GM21447 (cell line): ENCODE measurements around the gene MARVELD1.
A peak's percentile ranks its signal among the peaks of the same experiment; 100 is the strongest.

ENCODE experiments used
- ATAC-seq: cut with Tn5 transposase; IDR thresholded peaks from one replicate; pipeline ENCODE4 v1.9.1; 2021; ENCODE audit not compliant: unreplicated experiment

The MARVELD1 gene

DNA sequence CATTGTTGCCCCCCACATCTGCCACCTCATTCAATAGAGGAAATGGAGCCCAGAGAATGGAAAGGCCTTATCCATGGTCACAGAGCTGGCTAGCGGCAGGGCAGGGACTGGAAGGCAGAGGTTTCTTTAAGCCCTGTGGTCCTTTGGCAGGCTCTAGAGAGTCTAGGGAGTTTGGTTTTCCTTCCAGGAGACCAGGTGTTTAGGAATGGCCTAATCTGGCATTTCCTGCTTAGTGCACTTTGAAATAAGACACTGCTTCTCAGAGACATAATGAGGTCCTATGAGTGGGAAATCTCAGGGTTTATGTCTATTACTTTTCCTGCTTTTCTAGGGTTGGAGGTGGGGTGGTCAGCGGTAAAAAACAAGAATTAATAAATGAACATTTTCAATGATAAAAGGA, 6.1 kb downstream of the MARVELD1 start:
- ATAC-seq: no peak

GRCh38 chr10:97721871-97722780, 8.6 kb downstream of the MARVELD1 start:
- ATAC-seq: no peak

GRCh38 chr10:97723001-97723400, 9.5 kb downstream of the MARVELD1 start:
- no peak for ATAC-seq

DNA sequence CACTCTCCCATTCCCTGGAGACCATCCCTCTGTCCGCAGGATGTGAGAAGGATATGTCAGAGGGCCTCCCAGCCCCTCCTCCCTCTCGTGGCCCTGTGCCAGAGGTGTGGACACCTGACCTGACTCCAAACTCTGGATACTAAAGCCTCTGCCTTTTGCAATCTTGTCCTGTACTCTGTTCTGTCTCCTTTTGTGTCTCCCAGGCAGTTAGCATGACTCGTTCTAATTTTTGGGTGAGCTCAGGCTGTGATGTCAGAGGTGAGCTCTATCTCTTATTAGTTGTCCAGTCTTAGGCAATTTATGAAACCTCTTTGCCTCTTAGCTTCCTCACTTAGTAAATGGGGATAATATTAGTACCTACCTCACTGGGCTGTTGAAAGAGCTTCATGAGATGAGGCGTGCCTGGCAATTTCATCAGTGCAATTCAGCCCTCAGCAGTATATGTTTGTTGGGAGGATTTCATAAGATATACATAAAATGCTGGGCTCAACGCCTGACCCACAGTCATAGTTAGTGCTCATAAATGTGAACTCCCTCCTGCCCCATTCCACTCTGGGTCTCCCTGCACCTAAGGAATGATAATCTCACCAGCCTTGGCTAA, 10.9 kb downstream of the MARVELD1 start:
- no peak for ATAC-seq

DNA sequence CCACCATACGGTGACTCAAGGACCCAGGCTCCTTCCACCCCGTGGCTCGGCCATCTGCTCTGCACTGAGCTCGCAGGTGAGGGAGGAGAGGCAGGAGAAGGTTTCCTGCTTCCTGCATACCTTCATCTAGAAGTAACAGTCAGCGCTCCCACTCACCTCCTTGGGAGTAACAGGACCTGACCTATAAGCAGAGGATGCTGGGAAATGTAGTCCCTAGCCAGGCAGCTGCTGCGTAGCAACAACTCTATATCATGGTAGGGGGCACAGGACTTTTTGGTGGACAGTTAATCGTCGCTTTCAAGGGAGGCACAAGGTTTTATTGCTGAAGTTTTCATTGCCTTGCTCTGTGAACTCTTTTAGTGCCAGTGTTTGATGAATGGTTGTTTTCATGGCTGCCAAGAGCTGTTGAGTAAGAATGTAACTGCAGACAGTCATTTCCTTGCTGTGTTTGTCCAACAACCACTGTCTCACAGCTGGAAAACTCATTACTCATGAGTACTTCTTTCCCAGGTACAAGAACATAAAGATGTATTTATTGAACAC, 13.2 kb downstream of the MARVELD1 start:
- no peak for ATAC-seq

GRCh38 chr10:97729014-97729413, 15.5 kb downstream of the MARVELD1 start:
- no peak for ATAC-seq

- ATAC-seq: no peak
Observed at GRCh38 chr10:97731346-97732051, 18.0 kb downstream of the MARVELD1 start.

DNA sequence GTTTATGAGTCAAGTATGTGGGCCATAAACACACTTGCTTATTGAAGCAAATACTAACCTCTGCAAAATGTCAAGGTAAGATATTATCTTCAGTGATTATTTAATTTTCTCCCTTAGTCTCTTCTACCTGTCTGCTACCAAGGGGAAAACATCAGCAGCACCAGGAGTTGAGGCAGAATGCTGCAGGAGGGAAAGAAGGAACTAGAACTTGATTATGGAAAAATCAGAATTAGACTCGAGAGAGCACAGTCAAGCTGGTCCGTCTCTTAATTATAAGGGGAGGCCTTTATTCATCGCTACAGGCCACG, 18.5 kb downstream of the MARVELD1 start:
- no peak for ATAC-seq

- no peak for ATAC-seq
Observed at GRCh38 chr10:97733256-97733655, 19.7 kb downstream of the MARVELD1 start.

- ATAC-seq: no peak
Observed at GRCh38 chr10:97734021-97734420, 20.5 kb downstream of the MARVELD1 start.

DNA sequence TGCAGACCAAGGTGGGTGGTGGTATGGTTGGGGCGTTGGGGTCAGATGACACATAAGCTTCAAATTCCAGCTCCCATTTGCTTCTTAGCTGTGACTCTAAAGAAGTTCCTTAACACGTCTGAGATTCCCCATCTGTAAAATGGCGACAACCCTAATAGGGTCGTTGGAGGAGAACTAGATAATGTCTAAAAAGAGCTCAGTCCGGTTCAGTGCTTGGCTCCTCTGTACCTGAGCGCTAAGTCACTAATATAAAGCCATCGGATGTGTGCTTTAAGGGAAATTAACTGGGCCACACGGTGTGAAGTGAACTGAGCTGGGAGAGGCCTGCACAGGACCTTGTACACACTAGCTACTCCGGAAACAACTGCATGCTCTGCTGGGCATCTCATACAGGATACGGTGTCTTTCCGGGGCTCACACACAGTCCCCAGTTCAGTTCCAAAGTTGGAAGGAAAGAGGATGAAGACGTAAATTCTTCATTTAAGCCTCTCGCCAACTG, 22.9 kb downstream of the MARVELD1 start:
- peak; percentile 18 for ATAC-seq

- ATAC-seq: peak; percentile 81
Observed at GRCh38 chr10:97736902-97737769, 23.6 kb downstream of the MARVELD1 start, which contains the start of gene ZFYVE27. Gene ZFYVE27, plus strand, starts transcription at chr10:97737128. Its CDS starts 1,350 bp downstream, at chr10:97738478.

- ATAC-seq: peak; percentile 12
Observed at GRCh38 chr10:97737770-97738265, 24.3 kb downstream of the MARVELD1 start.

- ATAC-seq: no peak
Observed at GRCh38 chr10:97738616-97739015, 25.1 kb downstream of the MARVELD1 start.

- ATAC-seq: no peak
Observed at GRCh38 chr10:97740613-97741012, 27.1 kb downstream of the MARVELD1 start.

DNA sequence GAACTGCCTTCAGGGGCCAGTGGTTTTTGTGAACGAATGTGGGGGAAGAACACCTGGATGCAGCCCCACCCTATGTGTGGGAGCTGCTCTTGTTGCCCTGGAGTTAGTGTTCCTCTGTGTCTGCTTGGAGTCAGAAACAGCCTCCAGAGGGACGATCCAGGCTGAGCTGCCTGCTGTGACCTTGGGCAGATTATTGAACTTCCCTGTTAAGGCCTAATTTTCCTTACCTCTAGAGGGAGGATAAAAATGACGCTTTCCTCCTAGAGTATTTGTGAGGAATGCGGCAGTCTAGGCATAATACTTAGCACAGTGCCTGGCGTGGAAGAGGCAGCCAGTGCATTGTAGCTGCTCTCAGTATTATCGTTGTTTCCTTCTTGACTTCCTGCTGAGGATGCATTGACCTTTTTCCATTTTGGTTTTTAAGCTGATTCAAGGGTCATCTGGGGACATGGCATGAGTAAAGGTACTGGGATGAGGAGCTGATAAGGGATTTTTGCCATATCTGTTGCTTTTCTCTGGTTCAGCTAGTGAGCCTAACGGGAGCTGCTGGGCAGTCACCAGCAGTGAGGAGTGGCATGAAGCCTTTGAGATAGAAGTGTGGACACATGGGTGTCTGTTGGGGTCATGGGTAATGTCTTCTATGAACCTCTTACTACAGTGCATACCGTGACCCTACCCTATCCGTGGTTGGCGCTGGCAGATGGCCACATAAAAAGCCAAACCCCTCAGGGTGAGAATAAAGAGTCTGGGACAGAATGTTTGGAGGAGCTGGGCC, 29.8 kb downstream of the MARVELD1 start:
- ATAC-seq: no peak

DNA sequence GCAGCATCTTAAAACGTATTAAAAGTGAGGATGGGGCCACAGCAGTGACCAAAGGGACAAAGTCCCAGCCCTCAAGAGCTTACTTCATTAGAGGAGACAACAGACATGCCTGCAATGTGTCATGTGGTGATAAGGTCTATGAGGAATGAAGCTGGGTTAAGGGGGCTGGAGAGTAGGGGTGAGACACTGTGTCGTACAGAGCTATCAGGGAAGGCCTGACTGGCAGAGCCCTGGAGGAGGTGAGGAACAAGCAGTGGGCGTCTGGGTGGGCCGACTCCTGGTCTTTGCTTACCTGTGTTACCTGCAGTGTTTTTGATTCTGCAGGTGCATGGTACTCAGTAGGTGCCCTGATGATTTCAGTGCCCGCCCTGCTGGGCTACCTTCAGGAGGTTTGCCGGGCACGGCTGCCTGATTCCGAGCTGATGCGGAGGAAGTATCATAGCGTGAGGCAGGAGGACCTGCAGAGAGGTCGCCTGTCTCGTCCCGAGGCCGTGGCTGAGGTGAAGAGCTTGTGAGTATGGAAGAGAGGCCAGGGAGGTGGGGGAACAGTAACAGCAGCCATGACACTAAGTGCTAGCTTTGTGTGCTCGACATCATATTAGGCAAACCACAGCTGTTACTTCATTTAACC, 31.0 kb downstream of the MARVELD1 start:
- no peak for ATAC-seq

- ATAC-seq: no peak
Observed at GRCh38 chr10:97747573-97747972, 34.0 kb downstream of the MARVELD1 start.

DNA sequence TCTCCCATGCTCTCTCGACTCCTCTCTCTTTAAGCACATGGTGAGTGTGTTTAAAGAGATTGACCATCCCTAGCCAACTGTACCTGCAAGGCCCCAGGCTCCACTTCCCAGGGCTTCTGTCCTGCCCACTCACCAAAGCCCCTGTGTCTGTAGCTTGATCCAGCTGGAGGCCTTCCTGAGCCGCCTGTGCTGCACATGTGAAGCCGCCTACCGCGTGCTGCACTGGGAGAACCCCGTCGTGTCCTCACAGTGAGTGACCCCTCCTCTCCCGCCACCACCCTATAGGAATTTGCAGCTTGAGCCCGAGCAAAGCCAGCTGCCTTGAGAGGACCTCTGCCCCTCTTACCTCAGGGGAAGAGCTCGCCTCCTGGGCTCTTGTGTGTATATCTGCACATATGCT, 34.6 kb downstream of the MARVELD1 start:
- ATAC-seq: no peak
